Hindlimb muscle (tissue), 1 donor: ENCODE measurements around the gene PRODH2. TPM values are rescaled to one million over a fixed set of nuclear protein-coding genes. Genes with fewer than 3 reads are reported as not detected.

Experiments used
- DNase-seq: peaks from one replicate; pipeline ENCODE4 v3.0.0-alpha.2; 2013
- polyA plus RNA-seq: library from polyadenylated mRNA; unstranded; fragments of 120-200 nt; gene quantifications from one replicate; pipeline ENCODE4 v1.2.1, GENCODE V29; 2013; ENCODE audit not compliant: insufficient read length

Gene PRODH2, protein sequence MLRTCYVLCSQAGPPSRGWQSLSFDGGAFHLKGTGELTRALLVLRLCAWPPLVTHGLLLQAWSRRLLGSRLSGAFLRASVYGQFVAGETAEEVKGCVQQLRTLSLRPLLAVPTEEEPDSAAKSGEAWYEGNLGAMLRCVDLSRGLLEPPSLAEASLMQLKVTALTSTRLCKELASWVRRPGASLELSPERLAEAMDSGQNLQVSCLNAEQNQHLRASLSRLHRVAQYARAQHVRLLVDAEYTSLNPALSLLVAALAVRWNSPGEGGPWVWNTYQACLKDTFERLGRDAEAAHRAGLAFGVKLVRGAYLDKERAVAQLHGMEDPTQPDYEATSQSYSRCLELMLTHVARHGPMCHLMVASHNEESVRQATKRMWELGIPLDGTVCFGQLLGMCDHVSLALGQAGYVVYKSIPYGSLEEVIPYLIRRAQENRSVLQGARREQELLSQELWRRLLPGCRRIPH
- polyA plus RNA-seq, result 0.12 TPM

DNA sequence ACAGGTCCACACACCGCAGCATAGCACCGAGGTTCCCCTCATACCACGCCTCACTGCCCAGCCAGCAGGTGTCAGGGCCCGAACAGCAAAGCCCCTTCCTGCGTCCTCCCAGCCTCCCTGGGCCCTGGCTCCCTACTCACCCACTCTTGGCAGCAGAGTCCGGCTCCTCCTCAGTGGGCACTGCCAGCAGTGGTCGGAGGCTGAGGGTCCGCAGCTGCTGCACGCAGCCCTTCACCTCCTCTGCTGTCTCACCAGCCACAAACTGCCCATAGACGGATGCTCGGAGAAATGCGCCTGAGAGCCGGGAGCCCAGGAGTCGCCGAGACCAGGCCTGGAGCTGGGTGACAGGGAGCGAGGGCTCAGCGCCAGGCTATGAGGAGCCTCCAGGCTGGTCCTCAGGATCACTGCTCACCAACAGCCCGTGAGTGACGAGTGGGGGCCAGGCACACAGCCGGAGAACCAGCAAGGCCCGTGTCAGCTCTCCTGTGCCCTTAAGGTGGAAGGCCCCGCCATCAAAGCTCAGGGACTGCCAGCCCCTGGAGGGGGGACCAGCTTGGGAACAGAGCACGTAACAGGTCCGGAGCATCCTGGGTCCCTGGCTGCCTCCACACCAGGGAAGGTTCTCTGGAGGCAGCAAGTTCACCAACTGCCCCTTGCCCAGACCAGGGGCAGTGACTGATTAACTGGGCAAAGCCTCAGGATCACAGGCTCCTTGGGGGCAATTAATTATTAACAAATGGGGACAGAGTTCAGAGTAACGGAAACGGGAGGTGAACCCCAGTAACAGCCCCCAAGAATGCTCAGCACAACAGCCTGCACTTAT, at the start of gene PRODH2:
Gene PRODH2, minus strand, starts transcription at position 626 of the 823 bp plus-strand sequence. Its CDS starts 40 bp downstream, at position 586.
- no peak for DNase-seq

DNA sequence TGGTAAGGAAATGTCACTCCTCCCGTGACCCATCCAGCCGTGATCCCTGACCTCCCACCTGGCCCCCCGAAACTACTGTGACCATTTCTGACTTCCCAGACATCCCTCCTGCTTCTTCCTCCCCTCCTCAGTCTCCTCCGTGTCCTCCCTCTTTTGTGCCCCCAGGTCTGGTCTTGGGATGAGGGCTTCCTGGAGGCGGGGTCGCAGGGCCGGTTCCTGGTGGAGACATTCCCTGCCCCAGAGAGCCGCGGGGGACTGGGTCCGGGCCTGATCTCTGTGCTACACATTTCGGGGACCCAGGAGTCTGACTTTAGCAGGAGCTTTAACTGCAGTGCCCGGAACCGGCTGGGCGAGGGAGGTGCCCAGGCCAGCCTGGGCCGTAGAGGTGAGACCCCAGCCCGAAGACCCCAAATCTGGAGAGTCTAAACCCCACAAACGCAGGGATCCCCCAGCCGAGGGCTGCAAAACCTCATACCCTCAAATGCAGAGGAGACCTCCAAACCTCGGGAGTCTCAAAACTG, 49.1 kb upstream of the PRODH2 start:
- DNase-seq, result no peak

DNA sequence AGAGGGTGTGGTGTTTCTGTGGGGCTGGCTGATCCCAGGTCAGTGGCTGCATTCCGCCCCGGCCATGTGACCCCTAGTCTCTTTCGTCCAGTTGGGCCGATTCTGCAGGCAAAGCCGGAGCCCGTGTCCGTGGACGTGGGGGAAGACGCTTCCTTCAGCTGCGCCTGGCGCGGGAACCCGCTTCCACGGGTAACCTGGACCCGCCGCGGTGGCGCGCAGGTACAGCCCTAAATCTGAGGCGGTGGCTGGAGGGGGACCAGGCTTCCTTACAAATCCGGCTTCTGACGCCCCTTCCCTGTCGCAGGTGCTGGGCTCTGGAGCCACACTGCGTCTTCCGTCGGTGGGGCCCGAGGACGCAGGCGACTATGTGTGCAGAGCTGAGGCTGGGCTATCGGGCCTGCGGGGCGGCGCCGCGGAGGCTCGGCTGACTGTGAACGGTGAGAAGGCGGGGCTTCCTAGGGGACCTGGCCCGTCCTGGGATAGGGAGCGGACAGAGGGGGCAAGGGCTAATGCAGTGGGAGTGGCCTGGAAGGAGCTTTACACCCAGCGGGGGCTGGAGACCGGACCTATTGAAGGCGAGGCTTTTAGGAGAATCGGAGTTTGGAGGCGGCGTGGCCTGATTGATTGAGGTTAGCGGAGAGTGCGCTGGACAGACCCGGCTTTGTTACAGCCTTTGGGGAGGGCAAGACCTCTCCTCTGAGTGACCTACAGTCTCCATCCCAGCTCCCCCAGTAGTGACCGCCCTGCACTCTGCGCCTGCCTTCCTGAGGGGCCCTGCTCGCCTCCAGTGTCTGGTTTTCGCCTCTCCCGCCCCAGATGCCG, 48.4 kb upstream of the PRODH2 start:
- no peak for DNase-seq

DNA sequence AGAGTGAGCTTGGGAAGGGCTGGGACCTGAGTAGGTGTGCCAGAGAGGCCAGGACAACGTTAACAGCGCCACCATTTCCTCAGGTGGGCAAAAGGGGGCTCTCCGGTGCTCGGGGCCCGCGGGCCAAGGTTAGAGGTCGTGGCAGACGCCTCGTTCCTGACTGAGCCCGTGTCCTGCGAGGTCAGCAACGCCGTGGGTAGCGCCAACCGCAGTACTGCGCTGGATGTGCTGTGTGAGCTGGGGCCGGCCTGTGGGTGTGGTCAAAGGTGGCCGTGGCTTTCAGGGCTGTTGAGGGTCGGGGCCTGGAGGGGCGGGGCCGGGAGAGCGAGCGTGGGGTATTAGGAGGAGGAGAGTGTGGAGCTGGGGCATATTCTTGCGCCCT, 47.8 kb upstream of the PRODH2 start:
- no peak for DNase-seq

DNA sequence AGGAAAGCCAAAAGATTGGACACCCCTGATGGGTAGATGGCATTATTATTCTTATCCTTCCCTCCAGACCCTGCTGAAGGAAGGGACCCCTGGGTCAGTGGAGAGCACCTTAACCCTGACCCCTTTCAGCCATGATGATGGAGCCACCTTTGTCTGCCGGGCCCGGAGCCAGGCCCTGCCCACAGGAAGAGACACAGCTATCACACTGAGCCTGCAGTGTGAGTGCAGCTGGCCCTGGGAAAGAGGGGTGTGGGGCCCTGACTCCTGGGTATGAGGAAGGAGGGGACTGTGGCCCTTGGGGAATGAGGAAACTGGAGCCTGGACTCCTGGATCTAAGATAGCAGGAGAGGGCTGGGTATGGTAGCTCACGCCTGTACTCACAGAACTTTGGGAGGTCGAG, 46.8 kb upstream of the PRODH2 start:
- no peak for DNase-seq

DNA sequence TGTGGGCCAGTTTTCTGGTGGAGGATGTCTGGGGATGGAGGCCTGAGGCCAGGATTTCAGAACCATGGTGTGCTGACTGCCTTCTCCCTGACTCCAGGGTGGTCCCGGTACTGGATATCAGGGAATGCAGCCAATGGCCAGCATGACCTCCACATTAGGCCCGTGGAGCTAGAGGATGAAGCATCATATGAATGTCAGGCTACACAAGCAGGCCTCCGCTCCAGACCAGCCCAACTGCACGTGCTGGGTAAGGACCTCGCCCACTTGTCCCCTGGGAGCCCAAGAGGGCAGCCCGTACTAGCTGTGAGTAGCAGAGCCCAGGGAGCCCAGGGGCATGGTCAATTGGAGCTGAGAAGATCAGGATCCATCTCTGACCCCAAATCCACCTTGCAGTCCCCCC, 45.7 kb upstream of the PRODH2 start:
- no peak for DNase-seq

DNA sequence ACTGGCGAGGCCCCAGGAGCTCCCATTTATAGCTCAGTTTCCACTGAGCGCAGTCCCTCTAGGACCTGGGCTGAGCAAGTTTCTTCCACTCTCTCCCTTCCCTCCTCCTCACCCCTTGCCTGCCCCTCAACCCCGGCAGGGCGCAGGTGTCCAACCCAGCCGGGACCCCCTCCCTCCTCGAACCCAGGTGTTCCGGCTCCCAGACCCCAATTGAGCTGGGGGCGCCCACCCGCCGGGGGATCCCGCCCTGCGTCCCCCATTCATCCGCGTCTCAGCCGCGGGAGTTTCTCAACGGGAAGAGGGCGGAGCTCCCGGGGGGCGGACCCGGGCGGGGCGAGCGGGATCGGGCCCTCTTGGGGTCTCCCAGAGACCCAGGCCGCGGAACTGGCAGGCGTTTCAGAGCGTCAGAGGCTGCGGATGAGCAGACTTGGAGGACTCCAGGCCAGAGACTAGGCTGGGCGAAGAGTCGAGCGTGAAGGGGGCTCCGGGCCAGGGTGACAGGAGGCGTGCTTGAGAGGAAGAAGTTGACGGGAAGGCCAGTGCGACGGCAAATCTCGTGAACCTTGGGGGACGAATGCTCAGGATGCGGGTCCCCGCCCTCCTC, 44.0 kb upstream of the PRODH2 start, which contains the start of gene KIRREL2:
Gene KIRREL2, plus strand, starts transcription at position 366 of the 604 bp plus-strand sequence. Its CDS starts 209 bp downstream, at position 575.
- DNase-seq, result no peak

DNA sequence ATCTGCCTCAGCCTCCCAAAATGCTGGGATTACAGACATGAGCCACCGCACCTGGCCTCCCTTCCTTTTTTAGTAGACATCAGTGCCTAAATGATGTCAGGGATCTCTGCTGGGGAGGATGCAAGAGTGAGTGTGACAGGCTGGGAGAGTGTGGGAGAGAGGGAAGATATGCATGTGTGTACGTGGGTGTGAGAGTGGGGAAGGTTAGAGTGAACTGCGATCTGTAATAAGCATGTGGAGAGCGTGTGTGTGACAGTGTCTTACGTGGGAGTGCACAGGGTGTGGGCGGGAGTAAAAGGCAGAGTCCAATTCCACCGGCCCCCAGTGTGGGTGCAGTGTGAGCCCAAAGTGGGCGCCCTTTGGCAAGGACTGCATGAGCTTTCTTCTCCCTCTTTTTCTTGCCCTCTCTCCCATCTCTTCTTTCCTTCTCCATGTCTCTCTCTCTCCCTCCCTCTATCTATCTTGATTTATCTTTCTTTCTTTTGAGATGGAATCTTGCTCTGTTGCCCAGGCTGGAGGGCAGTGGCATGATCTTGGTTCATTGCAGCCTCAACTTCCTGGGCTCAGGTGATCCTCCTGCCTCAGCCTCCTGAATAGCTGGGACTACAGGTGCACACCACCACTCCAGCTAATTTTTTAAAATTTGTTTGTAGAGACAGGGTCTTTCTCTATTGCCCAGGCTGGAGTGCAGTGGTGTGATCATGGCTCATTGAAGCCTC, 40.6 kb upstream of the PRODH2 start:
- DNase-seq, result no peak

DNA sequence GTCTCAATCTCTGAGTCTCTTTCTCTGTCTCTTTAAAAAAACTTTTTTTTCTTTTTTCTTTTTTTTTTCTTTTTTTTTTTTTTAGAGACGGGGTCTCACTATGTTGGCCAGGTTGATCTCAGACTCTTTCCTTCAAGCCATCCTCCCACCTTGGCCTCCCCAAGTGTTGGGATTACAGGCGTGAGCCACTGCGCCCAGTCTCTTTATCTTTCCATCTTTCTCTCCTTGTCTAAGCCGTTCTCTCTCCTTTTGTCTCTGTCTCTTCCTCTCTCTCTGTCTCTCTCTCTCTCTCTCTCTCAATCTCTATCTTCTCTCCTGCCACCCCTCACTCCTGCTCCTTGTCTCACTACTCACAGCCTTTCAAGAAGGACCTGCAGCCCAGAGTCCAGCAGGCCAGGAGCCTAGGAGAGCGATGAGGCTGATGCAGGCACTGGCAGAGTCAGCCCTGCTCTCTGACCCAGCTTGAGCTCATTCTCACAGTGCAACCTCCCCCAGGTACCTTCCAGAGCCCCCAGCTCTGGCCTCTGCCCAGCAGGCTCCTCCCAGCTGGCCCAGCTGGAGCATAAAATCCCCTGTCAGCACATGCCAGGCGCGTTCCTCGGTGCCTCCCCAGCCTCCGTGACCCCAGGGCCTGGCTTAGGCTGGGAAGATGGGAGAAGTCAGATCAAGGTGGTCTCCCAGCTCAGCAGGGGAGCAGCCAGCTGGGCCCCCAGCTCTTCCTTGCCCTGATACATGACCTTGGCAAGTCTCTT, 39.6 kb upstream of the PRODH2 start, which contains the start of gene NPHS1:
Gene NPHS1, minus strand, starts transcription at position 476 of the 752 bp plus-strand sequence. CDS start 667 bp downstream, outside the sequence.
- no peak for DNase-seq

DNA sequence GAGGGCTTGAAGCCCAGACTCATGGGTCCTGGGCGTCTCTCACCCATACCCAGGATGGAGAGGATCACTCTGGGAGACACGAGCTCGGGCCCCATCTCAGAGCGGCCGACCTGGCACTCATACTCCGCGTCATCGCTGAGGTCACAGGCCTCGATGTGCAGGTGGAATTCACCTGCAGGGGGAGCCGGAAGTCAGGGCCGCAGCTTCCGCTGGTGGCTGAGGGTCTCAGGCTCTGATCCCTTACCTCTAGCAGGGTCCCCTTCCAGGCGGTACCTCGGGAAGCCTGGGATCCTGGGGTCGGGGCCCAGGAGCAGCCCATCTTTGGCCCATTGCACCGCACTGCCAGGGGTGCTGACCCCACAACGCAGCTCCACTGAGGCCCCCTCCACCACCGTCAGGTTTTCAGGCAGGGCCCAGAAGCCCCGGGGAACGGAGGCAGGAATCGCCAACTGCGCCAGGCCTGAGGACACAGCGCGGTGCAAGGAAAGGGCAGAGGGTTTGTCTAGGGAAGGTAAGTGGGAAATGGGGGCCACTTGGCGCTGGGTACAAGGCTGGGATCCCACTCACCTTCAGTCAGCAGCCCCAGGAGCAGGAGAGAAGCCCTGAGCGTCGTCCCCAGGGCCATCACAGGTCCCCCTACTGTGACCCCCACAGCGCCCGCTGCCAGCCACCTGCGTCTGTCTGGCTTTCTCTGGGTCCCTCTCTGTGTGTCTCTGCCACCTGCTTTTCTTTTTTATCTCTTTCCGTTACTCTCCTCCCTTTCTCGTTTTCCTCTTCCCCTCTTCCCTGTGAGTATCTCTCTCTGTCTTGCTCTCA, 38.8 kb upstream of the PRODH2 start:
- DNase-seq, result no peak

DNA sequence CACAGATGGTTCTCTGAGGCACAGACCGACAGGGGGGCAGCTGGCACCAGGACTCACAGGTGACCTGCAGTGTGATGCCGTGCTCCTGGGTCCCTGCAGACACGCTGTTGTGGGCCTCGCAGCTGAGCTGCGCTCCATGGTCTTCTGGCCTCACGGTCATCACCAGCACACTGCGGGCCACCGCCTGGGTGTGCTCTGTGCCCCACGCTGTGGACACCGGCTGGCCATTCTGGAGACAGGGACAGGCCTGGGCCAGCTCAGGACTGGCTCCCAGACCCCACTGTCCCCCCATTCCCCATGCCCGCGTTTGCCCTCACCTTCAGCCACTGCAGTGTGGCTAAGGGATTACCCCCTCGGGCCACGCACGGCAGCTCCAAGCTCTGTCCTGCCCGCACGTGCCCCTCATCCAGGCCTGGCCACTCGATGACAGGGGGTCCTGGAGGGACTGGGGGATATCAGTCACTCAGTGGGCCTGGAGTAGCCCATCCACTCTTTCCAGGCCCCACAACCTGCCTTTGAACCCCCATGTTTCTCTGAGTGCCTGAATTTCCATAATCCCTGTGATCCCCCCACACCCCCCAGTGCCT, 36.4 kb upstream of the PRODH2 start:
- no peak for DNase-seq

DNA sequence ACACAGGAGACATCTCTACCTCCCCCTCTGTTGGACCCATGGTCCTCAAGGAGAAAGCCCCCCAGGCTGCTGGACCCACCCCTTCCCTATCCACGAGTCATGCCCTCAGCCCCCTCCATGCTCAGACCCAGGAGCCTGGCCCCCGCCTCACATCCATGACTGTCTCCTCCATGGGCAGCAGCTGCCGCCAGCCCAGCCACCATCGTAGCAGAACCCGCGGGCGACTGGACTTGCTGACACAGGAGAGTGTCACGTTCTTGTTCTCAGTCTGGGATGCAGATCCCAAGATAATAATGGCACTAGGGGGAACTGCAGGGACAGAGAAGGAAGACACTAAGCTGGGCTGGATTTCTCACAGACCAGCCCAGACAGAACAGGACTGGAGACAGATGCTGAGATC, 35.8 kb upstream of the PRODH2 start:
- no peak for DNase-seq

DNA sequence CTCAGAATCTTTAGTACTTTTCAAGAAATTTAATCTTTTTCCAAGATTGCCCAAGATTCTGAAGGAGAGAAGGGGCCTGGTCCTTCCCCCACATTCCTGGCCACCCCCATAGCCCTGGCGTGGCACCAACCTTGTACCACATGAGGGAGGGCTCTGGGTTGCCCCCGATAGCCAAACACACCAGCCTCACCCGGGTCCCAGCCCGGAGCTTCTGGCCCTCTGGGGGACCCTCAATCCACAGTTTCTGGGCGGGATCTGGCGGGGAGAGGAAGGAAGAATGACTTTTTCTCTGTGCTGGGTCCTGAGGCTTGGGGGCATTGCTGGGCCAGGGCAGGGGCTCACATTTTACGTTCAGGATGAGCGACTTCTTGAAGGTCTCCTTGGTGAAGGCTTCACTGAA, 35.3 kb upstream of the PRODH2 start:
- no peak for DNase-seq

DNA sequence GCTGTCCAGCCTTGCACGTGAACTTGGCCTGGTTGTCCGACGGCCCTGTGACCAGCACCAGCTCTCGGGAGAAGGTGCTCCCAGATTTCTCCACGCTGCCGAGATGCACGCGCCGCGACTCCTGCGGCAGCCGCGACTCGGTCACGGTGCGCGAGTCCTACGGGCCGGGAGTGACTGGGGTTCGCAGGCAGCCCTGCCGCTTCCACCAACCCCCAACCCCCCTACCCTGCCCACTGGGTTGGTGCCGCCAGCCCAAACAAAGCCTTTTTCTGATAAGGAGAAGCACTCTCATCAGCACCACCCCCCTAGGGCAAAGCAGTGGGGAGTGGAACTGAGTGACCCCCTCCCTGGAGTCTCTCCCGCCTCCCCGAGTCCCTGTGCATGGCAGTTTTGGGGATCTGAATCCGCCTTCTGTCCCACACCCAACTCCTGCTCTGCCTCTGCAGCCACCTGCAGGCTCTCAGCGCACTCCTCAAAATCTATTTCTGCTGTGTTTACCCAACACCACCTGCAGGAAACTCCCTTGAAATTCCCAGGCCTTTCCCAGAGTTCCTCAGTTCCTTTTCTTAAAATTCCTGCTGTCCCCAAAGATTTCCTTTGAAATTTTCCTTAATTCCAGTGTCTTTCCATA, 33.5 kb upstream of the PRODH2 start:
- DNase-seq, result no peak

DNA sequence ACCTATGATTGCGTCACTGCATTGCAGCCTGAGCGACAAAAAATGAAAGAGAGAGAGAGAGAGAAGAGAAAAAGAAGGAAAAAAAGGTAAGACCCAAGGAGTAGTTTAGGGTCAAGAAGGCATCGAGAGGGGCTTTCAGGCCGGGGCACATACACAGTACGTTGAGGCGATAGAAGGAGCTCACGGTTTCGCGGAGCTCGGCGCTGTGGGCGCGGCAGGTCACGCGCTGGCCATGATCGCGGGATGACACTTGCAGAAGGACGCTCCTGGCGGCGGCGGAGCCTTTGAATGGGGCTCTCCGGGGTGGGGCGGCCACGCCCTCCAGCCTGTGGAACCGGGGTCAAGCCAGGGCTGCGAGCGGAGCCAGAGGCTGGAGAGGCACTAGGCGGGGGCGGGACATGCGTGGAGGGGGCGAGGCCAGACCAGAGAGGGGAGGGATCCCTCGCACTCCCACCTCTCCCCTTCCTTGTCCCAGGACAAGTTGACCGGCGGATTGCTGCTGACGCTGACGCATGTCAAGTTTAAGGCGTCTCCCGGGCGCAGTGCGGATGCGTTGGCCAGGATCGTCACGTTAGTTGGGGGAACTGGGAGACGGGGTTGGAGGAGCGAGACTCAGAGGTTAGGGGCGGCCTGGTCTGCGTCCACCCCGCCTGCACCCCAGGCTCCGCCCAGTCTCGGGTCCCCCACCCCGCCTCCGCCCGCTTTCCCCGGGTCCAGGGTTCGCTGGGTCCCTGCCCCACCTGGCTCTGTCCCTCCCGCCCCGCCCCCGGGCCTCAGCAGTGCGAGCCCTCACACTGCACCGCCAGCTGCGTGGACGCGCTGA, 32.8 kb upstream of the PRODH2 start:
- DNase-seq, result no peak

DNA sequence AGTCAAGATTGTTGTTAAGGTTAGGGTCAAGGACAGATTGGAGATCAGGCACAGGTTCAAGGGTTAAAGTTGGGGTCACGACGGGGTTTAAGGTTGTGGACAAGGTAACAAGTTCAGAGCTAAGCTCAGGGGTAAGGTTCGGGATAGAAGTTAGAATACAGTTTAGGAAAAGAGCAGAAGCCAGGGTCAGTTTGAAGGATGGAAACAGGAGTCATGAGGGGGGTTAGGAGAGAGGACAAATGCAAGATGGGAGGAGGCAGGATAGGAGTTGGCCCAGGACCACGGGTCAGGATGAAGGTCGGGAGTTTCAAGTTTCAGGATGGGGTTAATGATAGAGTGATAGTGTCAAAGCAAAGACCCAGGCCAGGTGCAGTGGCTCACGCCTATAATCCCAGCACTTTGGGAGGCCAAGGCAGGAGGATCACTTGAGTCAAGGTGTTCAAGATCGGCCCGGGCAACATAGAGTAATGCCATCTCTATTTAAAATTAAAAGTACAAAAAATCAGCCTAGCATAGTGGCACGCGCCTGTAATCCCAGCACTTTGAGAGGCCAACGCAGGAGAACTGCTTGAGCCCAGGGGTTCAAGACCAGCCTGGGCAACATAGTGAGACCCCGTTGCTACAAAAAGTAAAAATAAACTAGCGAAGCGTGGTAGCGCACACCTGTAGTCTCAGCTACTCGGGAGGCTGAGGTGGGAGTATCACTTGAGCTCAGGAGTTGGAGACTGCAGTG, 32.0 kb upstream of the PRODH2 start:
- DNase-seq, result no peak
